Right cardiac atrium (tissue), 5 donors: ENCODE measurements around the gene AKTIP. TPM values are rescaled to one million over a fixed set of nuclear protein-coding genes. Genes with fewer than 3 reads are reported as not detected.

Source experiments
- ATAC-seq, 2 donors: fragments of 200-7000 bp; cut with Tn5 transposase; one replicate each; pipeline versions ENCODE4 v1.8.0 to v1.9.1; 2020; ENCODE audit warnings: moderate library complexity in 2 of 2, mild to moderate bottlenecking in 1 of 2
- DNase-seq, 3 donors: peaks; one replicate each; pipeline ENCODE4 v3.0.0-alpha.2; 2020
- H3K27ac ChIP-seq: one replicate; pipeline ENCODE4 v1.5.1; 2013; ENCODE audit warnings: mild to moderate bottlenecking, low read length, control low read depth, moderate library complexity
- H3K27me3 ChIP-seq: one replicate; pipeline ENCODE4 v1.6.1; 2013; ENCODE audit not compliant: control insufficient read depth, insufficient read depth
- H3K4me1 ChIP-seq: one replicate; pipeline ENCODE4 v1.6.1; 2013; ENCODE audit warnings: low read length; ENCODE audit not compliant: control insufficient read depth, insufficient read depth
- H3K4me3 ChIP-seq: one replicate; pipeline ENCODE4 v1.5.1; 2013; ENCODE audit warnings: low read length, control low read depth
- H3K9me3 ChIP-seq: one replicate; pipeline ENCODE4 v1.6.1; 2013; ENCODE audit warnings: low read length; ENCODE audit not compliant: control insufficient read depth
- WGBS: extraction: QIAGEN DNeasy Blood & Tissue Kit; methylation state at CpG from one replicate; pipeline ENCODE4 v1.1.7; 2013; 5-methylcytosine and 5-hydroxymethylcytosine counted together
- intact Hi-C, 4 donors: fragments of 100-400 bp; cut with DNase I; formaldehyde crosslinking; loops; one replicate each; pipeline versions ENCODE4 v1.11.0 to v1.14.0; 2022 to 2023
- polyA plus RNA-seq: library from polyadenylated mRNA; stranded (reverse); fragments of 200-250 nt; gene quantifications from one replicate; pipeline ENCODE4 v1.2.3, GENCODE V29; 2013
- total RNA-seq, 4 donors: library from RNA; stranded (reverse); fragmentation: NEBNext Ultra II Directional; extraction: Animal tissue kit (Norgen Biotek cat#: 25700); gene quantifications; one replicate each; pipeline ENCODE4 v1.2.1, GENCODE V29; 2021
- donor health status: healthy with polysubstance abuse.
- donor health status: DM: no; HTN: yes; CAD: no.
- donor health status: DM: no; HTN: no; CAD: no.
- donor health status: DM: no; HTN: yes; CAD: no; lungs with severe emphysema.
- donor health status: DM: yes; HTN: yes; CAD: no.

AKTIP gene
- total and polyA plus RNA-seq, 5 donors = 49.5 to 74.7 (median 69.4) TPM

DNA sequence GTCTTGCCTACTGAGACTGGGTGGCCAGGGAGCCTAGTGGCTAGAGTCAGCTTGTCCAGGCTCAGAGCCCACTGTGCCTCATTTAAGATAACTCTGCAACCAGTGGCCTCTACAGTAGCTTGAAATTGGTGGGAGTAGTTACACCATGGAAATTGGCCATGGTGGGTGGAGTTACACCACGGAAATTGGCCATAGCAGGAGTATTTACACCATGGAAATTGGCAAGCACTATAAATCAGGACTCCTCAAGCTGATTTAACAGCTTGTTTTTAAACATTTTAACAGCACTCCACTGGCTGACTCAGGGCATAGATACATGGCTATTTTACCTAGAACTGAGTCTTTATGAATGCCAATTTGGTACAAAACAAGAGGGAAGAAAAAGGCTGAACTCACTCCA is 27.7 kb upstream of the AKTIP start:
- Histone ChIP-seq H3K27me3 (no peaks in the 10 kb centered on the region), H3K9me3 (no peaks in the 10 kb centered on the region), H3K27ac (no peak overlapping the region), H3K4me3 (no peak overlapping the region), H3K4me1 (no peaks in the 10 kb centered on the region)
- DNase-seq = no peak
- ATAC-seq = no peak
- intact Hi-C loops = no loop called here
- WGBS = 66% methylated on average over 1 of the region's 1 CpG

DNA sequence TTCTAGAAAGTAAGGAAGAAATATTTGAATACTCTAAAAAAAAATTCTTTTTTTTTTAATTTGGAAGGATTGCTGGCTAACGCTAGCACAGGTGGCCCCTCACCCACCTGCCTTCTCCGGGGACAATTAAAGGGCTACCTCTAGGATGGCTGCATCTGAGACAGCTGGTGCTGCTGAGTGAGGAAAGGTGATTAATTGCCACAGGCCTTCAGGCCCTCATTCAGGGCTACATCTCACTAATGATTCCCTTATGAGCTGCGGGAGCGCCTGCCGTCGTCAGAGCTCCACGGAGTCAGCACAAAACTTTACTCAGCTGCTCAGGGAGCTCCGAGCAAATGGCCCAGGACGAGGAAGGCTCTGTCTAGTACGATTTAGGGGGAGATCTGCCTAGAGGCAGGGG is 27.0 kb upstream of the AKTIP start:
- Histone ChIP-seq H3K27ac (no peak overlapping the region), H3K4me1 (no peaks in the 10 kb centered on the region), H3K9me3 (no peaks in the 10 kb centered on the region), H3K27me3 (no peaks in the 10 kb centered on the region), H3K4me3 (no peak overlapping the region)
- 73% methylated on average over 10 of the region's 10 CpGs for WGBS
- DNase-seq (no peak), ATAC-seq (no peak)
- intact Hi-C loops = no loop called here

DNA sequence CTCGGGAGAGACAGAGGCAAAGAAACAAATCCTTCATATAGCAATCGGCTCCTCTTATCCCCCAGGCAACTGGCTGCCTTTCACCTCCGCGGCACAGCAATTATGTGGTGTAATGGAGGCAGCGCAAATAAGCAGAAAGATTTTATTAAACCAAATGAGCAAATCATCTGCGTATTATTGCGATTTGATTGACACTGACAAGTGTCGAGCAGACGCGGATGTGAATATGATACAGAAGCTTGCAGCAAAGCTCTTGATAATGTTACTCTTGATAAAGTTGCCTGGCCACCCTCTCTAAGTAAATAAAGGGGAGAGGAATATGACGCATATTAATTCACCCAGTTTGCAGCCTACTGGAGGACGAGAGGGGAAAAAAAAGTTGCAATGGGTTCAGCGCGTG is 26.5 kb upstream of the AKTIP start:
- Histone ChIP-seq H3K4me1 (no peaks in the 10 kb centered on the region), H3K27ac (no peak overlapping the region), H3K9me3 (no peaks in the 10 kb centered on the region), H3K4me3 (no peak overlapping the region), H3K27me3 (no peaks in the 10 kb centered on the region)
- no peak for ATAC-seq
- intact Hi-C loops = no loop called here
- no peak for DNase-seq
- WGBS = 74% methylated on average over 14 of the region's 14 CpGs

DNA sequence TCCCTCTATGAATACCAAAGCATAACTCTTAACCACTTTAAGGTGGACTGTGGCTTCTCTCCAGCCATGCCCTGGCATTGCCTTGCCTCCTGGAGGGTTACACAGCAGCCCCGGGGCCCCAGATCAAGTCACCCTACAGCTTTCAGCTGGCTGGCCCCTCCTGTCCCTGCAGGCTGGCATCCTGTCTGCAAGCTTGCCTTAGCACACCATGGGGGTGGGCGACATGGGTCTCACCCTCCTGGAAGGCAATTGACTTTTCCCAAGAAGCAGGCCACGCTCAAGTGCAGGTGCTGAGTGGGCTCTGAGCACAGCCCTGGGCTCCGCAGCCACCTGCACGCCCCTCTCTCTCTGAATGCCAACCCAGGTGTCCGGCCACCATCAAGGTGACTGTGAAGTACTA is 25.8 kb upstream of the AKTIP start:
- Histone ChIP-seq H3K27me3 (no peaks in the 10 kb centered on the region), H3K27ac (no peak overlapping the region), H3K4me3 (no peak overlapping the region), H3K4me1 (no peaks in the 10 kb centered on the region), H3K9me3 (no peaks in the 10 kb centered on the region)
- intact Hi-C loops = no loop called here
- 94% methylated on average over 6 of the region's 6 CpGs for WGBS
- ATAC-seq (no peak), DNase-seq (peak in 1 of 3 donors; percentile 33)

DNA sequence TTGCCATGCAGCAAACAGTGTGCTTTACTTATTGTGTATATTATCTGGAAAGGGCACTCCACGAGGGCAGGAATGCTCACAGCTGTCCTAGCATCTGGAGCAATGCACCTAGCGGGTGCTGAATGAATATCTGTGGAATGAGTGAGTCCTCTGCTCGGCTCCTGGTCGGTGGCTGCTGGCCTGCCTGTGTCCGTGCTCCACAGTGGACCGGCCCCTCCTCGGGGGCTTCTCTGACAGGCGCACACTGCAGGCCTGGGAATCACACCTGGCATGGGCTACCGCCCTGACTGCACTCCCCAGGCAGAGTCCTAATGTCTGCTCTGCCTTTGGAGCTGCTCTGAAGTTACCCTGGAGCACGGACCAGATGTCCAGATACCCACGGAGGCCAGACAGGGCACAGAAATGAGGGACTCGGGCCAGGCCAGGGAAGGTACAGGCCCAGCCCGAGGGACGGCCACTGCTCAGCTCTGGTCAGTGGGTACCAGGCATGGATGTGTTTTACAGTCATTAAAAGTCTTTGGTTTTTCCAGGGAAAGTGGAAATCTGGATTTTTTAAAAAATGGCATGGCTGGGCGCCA is 21.1 kb upstream of the AKTIP start:
- peak in 1 of 3 donors; percentile 18 for DNase-seq
- ATAC-seq = peak in 1 of 2 donors; percentile 13
- Histone ChIP-seq H3K4me1 (peaks cover 3% of the 10 kb centered on the region), H3K27me3 (no peaks in the 10 kb centered on the region), H3K9me3 (no peaks in the 10 kb centered on the region), H3K4me3 (no peak overlapping the region), H3K27ac (no peak overlapping the region)
- 93% methylated on average over 15 of the region's 15 CpGs for WGBS
- intact Hi-C loops = no loop called here

DNA sequence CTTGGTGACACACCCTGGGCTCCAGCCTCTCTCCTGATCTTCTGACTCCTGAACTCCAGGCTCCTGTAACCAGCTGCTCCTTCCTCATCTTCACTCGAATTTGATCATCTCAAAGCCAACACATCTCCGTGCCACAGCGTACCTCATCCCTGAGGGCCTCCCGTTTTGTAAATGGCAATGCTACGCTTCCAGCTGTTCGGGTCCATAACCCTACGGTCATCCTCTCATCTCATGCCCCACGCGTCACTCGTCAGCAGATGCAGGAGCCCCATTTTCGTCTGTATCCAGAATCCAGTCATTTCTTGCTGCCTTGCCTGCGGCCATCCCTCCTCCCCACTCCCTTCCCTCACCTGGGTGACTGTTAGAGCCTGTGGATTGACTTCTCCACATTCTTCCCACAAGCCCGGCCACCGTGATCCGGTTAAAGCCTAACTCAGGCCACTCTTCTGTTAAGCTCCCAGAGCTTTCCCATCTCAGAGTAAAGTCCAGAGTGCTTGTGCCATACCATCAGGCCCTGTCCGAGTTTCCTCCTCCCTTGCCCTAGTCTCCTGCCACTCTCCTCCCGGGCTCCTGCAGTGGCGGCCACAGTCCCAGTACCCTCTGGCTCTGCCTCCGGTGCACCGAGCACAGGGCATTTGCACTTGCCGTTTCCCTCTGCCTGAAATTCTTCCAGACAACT is 20.3 kb upstream of the AKTIP start:
- intact Hi-C loops = no loop called here
- ATAC-seq (no peak), DNase-seq (peak in 1 of 3 donors; percentile 30)
- H3K4me1 ChIP-seq = peaks cover 3% of the 10 kb centered on the region
- no peak overlapping the region for H3K4me3 ChIP-seq
- H3K27ac ChIP-seq = no peak overlapping the region
- H3K27me3 ChIP-seq = no peaks in the 10 kb centered on the region
- no peaks in the 10 kb centered on the region for H3K9me3 ChIP-seq
- WGBS = 93% methylated on average over 21 of the region's 21 CpGs

GRCh38 chr16:53519417-53520091 is 16.5 kb upstream of the AKTIP start:
- intact Hi-C loops = no loop called here
- no peak overlapping the region for H3K4me3 ChIP-seq
- no peaks in the 10 kb centered on the region for H3K27me3 ChIP-seq
- H3K27ac ChIP-seq = peak overlapping the region; percentile 75
- H3K4me1 ChIP-seq = peaks cover 3% of the 10 kb centered on the region
- DNase-seq (peak in 1 of 3 donors; percentile 2), ATAC-seq (no peak)
- H3K9me3 ChIP-seq = no peaks in the 10 kb centered on the region
- WGBS = 83% methylated on average over 8 of the region's 8 CpGs

DNA sequence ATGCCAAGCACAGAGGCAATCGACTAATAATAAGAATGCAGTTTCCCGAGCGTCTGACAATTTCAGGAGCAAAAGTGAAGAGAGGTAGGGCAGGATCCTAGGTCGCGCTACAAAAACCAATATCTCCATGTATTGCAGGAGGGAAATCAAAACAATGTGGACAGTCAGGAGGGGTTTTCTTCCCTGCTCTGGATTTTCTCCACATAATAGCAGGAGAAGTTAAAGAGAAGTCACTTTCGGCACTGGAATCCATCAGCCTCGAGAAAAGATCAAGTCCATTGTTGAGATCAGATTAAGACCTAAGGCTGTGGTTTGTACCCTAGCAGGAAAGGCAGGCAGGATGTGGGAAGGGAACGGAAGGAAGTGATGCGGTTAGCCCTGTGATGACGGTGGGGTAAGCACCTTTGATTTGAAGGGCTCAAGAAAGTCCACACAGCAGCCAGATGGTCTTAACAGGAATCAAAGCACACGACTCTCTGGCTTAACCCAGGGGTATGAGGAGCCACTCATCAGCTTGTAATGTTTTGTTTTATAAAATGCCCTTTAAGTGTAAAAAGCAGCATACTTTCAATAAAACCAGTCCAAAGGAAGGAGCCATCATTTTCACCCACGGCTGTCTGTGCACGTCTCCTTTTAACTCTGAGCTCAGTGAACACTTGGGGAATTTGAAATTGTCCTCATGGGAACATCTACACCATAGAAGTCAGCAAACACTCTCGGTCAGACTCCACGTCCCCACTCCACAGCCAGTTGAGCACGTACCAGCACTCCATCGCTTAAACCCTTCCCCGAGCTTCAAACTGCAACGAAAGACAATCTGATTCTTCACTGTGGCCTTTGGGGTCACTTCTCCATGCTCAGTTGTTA is 15.8 kb upstream of the AKTIP start:
- H3K4me1 ChIP-seq = peaks cover 3% of the 10 kb centered on the region
- H3K9me3 ChIP-seq = no peaks in the 10 kb centered on the region
- ATAC-seq (peak; percentile 85 to 95), DNase-seq (peak in 2 of 3 donors; percentile 60 to 68)
- intact Hi-C loops = no loop called here
- H3K27me3 ChIP-seq = no peaks in the 10 kb centered on the region
- WGBS = 57% methylated on average over 19 of the region's 19 CpGs
- peak overlapping the region; percentile 93 for H3K27ac ChIP-seq
- H3K4me3 ChIP-seq = no peak overlapping the region

- peak in 1 of 3 donors; percentile 2 for DNase-seq
- WGBS = 96% methylated on average over 4 of the region's 4 CpGs
- peaks cover 3% of the 10 kb centered on the region for H3K4me1 ChIP-seq
Observed at GRCh38 chr16:53517851-53518250, 14.8 kb upstream of the AKTIP start.

DNA sequence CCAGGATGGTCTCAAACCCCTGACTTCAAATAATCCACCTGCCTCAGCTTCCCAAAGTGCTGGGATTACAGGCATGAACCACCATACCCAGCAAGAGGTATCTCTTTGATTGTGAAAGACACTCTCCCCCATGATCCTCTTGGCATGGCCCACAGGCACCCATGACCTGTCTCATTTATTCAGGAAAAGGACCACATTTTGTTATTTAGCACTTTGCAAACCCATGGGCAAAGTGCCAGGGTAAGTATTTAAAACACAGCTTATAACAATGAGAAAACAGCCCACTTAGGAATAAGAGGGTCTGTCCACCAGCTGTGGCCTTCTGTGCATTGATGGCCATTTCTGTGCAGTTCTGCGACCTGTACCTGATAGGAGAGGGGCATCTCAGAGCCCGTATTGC is 12.8 kb upstream of the AKTIP start:
- ATAC-seq (no peak), DNase-seq (no peak)
- H3K27me3 ChIP-seq = no peaks in the 10 kb centered on the region
- 84% methylated on average over 2 of the region's 2 CpGs for WGBS
- H3K9me3 ChIP-seq = no peaks in the 10 kb centered on the region
- H3K4me3 ChIP-seq = no peak overlapping the region
- H3K4me1 ChIP-seq = peaks cover 3% of the 10 kb centered on the region
- intact Hi-C loops = no loop called here
- H3K27ac ChIP-seq = peak overlapping the region; percentile 16

More at GRCh38 chr16:53517851-53518250, 14.8 kb upstream of the AKTIP start:
- Histone ChIP-seq H3K27ac (peak overlapping the region; percentile 81), H3K27me3 (no peaks in the 10 kb centered on the region), H3K9me3 (no peaks in the 10 kb centered on the region), H3K4me3 (no peak overlapping the region)
- intact Hi-C loops = no loop called here
- no peak for ATAC-seq
